ENCODE results near the gene LPAR5. TPM values are rescaled to one million over a fixed set of nuclear protein-coding genes. Genes with fewer than 3 reads are reported as not detected.

The LPAR5 gene
- polyA plus RNA-seq, 3 donors: 1.1 to 1.5 (median 1.4) TPM

DNA sequence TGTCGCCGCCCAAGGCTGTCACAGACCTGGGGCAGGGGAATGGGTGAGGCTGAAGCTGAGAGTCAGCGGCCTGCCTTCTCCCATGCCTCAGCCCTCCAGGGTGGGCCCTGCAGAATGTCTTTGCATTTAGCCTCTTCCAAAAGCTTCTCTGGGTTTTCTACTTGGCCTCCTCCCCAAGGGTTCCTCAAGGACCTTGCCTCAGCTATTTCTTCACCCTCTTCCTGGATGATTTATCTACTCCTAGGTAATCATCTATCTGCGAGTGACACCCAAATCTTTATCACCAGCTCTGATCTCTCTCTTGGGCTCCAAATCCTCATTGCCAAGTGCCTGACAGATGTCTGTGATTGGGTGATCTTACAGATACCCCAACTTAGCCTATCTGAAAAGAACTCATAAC is 4.7 kb upstream of the LPAR5 start:
- no peak for DNase-seq

DNA sequence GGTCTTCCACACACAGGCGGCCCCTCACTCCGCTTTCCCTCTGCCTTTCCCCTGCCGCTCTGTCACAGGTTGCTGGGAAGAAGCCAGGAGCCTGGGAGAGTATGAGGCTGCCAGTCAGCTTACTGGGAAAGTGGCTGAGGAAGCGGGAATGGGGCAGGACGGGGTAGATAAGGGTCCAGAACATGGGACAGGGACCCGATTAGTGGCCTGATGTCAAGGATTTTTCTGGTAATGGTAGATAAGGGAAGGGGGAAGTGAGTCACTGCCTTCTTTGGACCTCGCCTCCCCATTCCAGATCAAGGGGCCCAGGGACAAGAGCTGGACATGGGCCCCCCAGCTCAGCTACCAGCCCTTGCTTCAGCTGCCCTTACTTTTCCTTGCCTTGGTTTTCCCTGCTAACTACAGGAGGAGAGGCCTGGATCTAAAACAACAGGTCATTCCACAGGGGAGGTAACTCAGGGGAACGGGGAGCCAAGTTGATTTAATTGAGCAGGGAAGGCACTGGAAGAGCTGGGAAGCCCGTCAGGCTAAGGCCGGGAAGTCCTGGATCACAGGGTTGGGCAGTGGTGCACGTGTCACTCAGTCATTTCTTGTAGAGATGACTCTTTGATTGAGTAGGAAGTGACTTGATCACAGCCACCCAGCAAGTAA is 3.5 kb upstream of the LPAR5 start:
- DNase-seq: no peak

DNA sequence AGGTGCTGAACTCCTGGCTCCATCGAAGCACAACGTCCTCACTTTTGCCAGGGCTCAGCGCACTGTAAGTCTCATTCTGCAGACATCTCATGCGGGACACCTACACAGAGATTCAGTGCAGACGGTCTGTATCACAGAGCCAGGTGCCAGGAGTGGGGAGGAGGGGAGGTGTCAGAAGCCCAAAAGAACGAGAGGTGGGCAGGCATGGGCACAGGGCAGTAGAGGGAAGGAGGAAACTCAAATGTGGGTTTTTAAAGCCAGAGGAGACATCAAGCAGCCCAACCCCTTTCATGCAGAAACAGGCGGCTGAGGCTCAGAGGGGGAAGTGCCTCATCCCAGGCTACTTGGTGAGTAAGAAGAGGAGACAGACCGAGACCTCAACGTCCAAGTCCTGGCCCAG is 2.5 kb upstream of the LPAR5 start:
- DNase-seq: no peak

DNA sequence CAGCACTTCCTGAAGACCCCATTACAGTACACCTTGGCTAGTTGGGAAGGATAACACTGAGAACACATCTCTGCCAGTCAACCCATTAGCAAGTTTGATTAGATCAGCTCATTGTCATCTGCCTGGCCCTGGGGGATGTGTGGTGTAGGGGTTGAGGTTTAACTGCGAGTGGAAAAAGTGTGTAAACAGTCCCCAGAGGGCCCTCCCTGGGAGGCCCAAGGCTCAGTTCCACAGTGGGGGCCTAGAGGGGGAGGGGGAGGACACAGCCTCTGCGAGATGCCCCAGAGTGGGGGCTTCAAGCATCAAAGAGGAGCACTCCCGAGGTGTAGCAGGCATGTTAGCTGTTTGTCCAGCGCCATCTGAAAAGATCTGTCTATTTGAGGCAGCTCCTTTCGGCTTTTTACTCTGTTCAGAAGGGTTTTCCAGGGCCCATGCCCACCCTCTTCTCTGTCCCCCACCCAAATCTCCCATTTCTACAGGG is 344 bp downstream of the LPAR5 start:
- no peak for DNase-seq

DNA sequence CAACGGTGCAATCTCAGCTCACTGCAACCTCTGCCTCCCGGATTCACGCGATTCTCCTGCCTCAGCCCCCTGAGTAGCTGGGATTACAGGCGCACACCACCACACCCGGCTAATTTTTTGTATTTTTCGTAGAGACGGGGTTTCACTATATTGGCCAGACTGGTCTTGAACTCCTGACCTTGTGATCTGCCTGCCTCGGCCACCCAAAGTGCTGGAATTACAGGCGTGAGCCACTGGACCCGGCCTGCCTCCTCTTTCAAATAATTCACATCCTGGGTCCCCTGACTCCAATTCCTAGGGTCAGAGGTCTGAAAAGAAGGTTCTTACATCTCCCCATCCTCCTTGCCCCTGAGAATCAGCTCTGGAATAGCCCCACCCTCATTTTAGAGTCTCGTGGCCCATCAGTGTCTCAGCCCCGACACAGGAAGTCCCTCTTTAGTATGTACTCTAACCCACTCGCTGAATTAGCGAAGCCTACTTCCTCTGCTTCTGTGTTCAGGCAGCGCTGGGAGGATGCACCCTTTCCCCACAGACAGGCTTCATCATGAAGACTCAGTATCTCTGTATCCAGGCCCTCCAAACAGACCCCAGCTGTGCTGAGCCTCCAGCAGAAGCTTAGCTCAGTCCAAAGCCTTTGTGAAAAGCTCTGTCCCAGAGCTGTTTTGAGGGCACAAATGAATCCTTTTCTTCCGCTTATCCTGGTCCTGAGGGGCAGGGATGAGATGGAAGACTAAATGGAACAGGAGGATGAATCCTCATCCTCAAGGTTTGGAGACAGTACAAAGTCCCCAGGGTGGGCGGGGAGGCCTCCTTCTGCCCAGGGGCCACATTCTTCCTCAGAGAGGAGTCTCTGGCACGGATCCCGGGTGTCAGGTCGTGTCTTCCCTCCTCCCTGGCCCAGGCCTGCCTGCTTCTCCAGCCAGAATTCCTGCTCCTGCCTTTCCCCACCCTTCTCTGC is 3.5 kb downstream of the LPAR5 start:
- DNase-seq: no peak

DNA sequence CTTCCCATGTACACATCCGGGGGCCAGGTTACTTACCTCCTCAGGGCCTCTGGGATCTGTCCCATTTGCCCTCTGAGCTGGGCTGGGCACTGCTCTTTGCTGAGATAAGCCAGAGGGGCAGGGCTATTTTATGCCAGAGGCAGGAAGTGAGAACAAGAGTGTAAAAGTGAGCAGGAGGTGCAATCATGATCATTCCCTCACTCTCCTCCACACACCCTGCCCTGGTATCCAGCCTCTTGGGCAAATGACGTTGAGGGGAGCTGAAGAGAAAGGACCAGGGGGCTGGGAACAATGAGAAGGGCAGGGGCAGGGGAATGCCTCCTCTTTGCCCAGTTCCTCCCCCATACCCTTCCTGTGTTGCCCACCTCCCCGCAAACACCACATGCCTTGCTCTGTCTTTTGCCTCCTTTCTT is 4.2 kb downstream of the LPAR5 start:
- no peak for DNase-seq

DNA sequence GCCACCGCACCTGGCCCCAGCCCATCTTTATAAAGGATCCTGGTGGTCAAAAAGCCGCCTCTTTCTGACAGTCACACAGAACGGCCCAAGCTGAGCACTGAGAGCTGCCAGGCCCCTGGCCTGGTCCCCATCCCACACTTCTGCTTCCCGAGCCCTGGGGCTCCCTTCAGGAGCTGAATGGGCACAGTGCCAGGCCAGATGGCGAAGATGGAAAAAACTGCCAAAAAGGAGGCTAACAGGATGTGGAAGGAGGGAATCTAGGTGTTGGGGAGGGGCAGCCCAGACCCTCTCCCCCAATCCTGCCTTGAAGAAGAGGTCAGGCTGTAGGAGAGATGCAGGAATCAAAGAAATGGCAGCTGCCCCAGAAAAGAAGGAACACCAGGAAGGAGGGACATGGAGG is 5.0 kb downstream of the LPAR5 start:
- DNase-seq: no peak

DNA sequence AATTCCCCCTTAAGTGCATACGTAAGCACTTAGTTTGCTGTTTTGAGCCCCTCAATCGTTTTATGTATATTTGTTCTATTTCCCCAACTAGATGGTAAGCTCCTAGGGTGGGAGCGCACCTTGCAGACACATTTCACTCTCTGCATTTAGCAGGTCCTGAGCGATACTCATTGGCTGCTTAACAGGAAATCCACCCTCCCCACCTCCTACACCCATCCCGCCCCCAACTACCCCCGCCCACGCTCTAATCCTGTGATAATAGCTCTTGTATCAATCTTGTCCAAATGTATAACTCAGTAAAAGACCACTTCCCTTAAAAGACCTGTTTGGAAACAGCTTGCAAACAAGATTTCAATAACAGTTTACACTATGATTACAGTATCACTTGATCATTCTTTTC is 8.1 kb downstream of the LPAR5 start:
- DNase-seq: no peak

DNA sequence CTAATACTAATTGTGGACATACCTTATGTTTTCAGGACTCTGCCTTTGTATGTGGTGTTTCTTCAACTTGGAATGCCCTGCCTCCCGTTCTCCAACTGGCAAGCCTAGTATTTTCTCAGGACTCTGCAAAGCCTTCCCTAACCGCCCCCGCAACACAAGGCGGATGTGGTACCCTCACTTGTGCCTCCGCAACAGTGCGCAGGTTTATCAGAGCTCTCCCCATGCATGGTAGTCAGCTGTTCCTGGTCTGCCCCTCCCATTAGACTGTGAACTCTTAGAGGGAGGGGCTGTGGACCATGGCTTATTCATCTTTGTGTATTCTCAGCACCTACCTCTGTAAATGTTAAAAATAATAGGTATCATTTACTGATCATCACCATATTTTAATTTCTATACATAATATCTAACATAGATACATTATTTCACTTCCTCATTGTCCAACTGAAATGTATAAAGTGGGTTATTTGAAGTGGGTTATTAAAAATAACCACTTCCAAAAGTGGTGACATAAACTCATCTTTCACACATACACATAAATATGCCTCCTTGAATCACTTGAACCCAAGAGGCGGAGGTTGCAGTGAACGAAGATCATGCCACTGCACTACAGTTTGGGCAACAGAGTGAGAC is 9.0 kb downstream of the LPAR5 start:
- no peak for DNase-seq

DNA sequence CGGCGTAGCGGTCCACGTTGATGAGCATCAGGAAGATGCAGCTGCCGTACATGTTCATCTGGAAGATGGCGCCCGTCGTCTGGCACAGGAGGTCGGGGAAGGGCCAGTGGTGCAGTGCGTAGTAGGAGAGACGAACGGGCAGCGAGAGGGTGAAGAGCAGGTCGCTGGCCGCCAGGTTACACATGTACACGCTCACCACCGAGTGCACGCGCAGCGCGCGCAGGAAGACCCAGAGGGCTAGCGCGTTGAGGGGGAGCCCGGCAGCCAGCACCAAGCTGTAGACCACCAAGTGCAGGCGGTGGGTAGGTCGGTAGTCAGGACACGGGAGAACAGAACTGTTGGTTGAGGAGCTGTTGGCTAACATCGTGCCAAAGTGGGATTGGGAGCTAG is 14.9 kb downstream of the LPAR5 start:
- DNase-seq: no peak

DNA sequence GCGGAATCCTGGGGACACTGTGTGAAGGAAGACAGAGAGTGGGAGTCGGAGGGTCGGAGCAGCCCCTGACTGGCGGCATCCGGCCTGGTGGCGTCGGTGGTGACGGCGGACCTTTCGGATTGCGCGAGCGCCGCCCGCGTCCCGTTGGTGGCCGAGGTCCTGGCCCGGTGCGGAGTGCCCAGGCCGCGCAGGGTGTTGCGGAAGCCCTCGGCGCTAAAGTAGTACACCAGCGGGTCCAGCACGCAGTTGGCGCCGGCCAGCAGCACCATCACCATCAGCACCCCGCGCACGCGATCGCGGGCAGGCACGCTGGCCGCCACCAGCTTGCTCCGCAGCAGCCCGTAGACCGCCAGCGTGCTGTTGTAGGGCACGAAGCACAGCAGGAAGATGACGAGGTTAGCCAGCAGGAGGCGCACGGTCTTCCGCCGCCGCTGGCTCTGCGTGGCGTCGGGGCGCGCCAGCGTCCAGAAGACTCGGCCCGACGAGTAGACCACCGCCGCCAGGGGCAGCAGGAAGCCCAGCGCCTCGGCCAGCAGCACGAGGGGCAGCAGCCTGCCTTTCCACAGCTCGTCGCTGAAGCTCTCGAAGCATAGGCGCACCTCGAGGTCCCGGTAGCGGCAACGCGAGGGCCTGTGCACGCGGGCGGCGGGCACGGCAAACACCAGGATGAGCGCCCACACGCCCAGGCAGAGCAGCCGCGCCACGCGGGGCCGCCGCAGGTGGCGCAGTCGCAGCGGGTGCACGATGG is 15.4 kb downstream of the LPAR5 start:
- DNase-seq: no peak

DNA sequence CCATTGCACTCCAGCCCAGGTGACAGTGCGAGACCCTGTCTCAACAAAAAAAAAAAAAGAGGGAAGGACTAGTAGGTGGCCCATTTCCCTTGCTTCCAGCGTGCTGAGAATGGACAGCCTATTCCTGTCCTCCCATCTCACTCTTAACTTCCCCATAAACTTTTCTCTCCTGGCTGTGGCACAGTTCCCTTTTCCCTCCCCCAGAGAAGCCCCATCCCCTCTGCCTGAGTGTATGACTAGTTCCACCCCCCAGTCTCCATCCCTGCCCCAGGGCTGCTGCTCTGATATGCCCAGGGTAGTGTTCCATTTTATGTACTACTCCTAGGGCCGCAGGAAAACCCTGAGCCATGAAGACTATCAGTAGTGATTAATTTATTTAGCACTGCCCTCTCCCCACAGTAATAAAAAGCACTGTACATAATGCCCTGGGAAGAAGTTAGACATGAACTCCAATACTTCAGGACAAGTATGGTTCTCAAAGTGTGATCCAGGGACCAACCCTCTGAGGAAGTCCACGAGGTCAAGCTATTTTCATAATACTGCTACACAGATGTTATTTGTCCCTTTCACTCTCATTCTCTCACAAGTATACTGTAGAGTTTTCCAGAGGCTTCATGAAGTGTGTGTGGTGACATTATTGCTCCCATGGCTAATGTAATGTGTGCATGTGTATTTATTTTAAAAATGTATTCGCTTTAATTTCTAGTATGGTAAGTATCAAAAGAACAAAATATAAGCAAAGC is 17.1 kb downstream of the LPAR5 start:
- DNase-seq: no peak

DNA sequence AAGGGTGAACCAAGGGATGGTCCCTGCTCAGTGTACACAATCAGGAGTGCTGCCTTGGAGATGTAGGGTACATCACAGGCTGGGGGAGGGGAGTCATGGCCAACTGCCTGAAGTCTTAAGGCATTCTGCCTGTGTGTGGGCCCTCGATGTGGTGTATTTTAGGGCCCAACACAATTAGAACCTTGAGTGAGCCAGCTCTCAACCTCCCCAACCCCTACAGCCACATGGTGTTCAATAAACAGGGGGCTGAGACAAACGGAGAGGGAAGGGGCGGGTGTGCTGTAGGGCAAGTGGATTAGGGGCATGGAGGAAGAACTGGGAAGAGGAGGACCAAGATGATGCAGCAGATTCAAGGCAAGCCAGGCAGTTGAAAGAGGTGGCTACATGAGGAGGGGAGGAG is 20.0 kb downstream of the LPAR5 start:
- no peak for DNase-seq

DNA sequence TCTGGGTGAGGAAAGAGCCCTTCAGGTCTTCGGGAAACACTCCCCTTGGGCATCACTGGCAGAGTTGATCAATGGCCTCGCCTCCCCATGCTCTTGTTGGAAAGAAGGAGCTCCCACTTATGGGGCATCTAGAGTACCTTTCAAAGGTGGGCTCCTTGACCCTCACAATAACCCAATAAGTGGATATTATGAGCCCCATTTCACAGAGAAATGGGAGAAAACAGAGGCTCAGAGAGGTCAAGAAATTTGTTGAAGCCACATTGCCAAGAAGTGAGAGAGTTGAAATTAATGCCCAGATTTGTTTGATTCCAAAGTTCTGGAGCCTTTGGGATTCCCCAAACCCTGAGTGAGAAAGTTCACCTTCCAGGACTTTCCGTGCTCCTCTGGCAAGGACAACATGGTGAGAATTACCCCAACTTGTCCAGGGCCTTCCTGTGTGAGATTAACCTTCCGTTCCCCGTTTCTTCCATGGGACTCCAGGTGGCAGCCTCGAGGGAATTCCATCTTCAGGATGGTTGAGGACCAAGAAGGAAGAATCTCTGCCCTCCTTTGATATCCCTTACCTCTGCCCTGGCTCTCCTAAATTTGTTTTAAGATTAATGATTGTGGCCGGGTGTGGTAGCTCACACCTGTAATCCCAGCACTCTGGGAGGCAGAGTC is 21.1 kb downstream of the LPAR5 start:
- no peak for DNase-seq

DNA sequence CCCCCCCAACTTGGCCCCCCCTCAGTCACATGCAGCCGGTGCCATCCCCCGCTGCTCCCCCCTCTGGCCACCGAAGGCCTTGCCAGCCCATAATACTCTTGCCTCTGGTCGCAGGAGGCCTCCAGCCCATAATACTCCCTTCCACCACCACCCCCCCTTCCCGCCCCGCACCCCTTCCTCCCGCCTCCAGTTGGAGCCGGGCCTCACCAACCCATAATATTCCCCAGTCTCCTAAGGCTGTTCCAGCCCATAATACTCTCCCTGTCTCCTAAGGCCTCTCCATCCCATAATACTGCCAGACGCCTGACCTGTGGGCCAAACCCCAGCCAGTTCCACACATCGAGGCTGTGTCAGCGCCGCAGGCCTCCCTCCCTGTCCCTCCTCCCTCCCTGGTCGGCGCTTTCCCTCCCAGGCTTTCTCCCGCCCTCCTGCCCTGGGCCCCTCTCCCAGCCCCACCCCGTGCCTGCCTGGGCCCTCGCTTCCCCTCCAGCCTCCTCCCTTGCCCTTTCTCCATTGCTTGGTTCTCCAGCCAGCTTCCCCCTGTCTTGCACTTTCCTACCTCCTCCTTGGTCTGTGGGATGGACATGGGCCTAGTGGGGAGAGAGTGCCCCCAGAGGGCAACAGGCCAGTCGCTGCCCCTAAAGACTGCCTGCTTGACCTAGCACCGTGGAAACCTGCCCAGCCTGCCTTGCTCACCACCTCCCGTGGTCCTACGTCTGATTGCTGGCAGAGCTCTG is 21.8 kb downstream of the LPAR5 start:
- DNase-seq: peak; percentile 98

DNA sequence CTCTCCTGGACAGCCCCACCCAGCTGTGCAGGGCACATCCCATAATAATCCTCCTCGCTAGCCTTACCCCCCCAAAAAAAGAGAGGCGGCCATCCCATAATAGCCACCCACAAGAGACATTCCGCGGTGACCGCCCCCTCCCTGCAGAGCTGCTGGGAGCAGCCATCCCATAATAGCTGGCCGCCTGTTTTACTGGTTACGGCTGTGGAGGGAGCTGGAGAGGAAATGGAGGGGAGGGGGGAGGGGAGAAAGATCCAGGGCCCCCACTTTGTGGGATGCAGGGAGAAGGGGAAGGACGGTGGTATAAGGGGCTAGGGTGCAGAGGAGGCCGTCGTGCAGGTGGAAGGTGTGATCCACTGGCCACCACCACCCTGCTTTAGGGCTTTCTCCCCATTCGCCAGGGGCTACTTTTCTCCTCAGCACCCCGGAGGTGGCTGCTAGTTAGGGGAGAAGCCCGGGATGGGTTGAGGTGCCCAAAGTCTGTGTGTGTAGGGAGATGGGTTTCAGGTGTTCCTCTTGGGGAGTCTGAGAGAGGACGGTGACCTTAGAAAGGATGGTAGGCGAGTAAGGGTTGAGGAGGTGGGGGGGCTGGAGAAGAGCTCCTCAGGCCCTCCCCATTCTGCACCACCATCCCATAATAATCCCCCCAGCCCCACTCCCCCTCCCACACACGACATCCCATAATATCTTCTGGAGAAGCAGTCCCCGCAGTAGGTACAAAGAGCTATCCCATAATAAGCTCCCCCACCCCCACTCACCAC is 22.6 kb downstream of the LPAR5 start:
- DNase-seq: peak; percentile 92

DNA sequence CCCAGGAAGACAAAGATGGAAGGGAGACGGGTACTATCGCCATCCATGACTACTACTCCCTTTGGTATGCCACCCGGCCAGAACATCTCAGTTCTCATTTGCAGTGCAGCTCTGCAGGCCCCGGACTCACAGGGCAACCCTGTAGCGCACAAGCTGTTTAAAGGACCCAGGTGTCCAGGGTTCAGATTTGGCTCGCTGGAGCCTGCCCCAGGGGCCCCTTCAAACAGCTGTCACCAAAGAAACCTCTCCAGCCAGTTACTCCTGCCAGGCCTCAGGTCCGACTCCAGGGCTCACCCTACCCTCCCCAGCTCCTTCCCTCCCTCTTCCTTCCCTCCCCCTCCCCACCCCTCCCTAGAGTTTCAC is 23.1 kb downstream of the LPAR5 start:
- no peak for DNase-seq

DNA sequence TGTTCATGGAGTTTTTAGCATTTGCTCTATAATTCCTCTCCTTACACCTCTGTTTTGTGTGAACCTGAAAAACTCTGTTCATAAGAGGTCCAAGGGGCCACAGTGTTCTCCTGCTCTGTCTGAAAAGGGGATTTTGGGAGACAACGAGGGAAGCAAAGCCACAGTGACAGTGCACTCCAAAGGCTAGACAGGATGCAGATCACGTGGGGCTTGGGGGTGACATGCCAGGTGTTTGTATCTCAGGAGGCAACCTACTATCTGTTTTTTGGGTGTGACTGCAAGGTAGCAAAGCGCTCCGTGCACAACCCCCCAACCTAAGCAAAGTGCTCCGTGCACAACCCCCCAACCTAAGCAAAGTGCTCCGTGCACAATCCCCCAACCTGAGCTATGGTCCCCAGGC is 23.5 kb downstream of the LPAR5 start:
- DNase-seq: no peak

DNA sequence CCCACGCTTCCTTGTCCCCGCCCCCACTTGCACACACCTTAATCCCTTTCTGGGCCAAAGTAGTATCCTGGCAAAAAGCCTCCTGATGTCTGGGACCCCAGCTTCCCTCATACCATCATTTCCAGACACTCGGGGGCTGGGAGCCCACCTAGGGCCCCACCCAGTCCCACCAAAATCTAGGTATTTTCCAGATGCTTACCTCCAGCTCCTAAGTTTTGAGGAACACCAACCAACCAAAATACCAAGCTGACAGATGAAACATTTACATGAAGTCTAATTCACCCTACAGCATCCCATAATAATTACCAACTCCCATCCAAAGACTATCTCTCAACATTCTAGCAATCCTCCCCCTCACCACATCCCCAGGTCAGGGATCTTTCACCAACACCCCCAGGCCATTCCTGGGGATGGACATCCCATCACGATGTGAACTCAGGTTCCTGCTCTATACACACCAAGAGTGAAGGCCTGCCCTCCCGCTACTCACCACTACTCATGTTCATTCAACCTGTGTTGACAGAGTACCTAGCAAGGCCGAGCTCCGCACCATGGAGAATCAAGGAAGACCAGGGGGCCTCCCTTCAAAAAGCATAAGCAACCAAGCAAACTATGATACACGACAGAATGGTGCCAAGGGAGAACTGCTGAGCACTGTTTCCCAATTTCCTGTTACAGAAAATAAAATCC is 27.0 kb downstream of the LPAR5 start:
- DNase-seq: no peak

Data from renal pelvis (tissue), 4 donors.